Peyer's patch (tissue), 4 donors: Measurements from ENCODE around the gene PLEKHB2. TPM values are rescaled to one million over a fixed set of nuclear protein-coding genes. Genes with fewer than 3 reads are reported as not detected.

Experiments
- DNase-seq, 3 donors: peaks; one replicate each; pipeline ENCODE4 v3.0.0-alpha.2; 2017 to 2019
- H3K27ac ChIP-seq, 4 donors: fragments of 200-600 bp; sonication (generic); one replicate each; pipeline ENCODE4 v1.5.1; 2016 to 2019
- H3K27me3 ChIP-seq, 2 donors: fragments of 200-600 bp; sonication (generic); one replicate each; pipeline ENCODE4 v1.5.1; 2019
- H3K36me3 ChIP-seq, 3 donors: fragments of 200-600 bp; sonication (generic); one replicate each; pipeline ENCODE4 v1.5.1; 2016 to 2019
- H3K4me1 ChIP-seq, 4 donors: fragments of 200-600 bp; sonication (generic); one replicate each; pipeline ENCODE4 v1.5.1; 2016 to 2019
- H3K4me3 ChIP-seq, 4 donors: fragments of 200-600 bp; sonication (generic); 1 replicate in 3 of 4; 2 replicates in 1 of 4; pipeline ENCODE4 v1.5.1; 2016 to 2019; ENCODE audit warnings: mild to moderate bottlenecking in 1 of 4
- H3K9me3 ChIP-seq, 4 donors: fragments of 200-600 bp; sonication (generic); one replicate each; pipeline ENCODE4 v1.5.1; 2016 to 2019; ENCODE audit warnings: mild to moderate bottlenecking in 1 of 4
- CTCF ChIP-seq, 6 experiments: fragments of 450-650 bp in 4 of 6; fragments of 200-600 bp in 2 of 6; sonication (generic) in 1 of 6; IDR thresholded peaks; one replicate each; pipeline ENCODE4 v1.5.1; 2017 to 2019; ENCODE audit warnings: antibody characterized with exemption in 6 of 6, mild to moderate bottlenecking in 3 of 6, moderate library complexity in 1 of 6
- POLR2A ChIP-seq, 2 donors: fragments of 450-650 bp; IDR thresholded peaks; one replicate each; pipeline ENCODE4 v1.5.1; 2017; ENCODE audit warnings: antibody characterized with exemption in 2 of 2, mild to moderate bottlenecking in 2 of 2, moderate library complexity in 2 of 2
- total RNA-seq, 4 donors: library from RNA; depleted of rRNA; stranded (reverse); fragments of >200 nt; gene quantifications; one replicate each; pipeline ENCODE4 v1.1.0, GENCODE V29; 2016

The PLEKHB2 gene
- total RNA-seq, 4 donors from 2014 or later = 35.5 to 150 (median 120) TPM

- Histone ChIP-seq H3K27me3 (no peaks in the 10 kb centered on the region), H3K9me3 (no peaks in the 10 kb centered on the region), H3K27ac (no peak overlapping the region), H3K36me3 (peaks cover 0 to 81% (median 0%) of the 10 kb centered on the region in 3 donors), H3K4me1 (no peaks in the 10 kb centered on the region), H3K4me3 (no peak overlapping the region)
- TF ChIP-seq POLR2A (IDR thresholded peaks at IDR 0.05) (no peak), CTCF (IDR thresholded peaks at IDR 0.05) (no peak)
- no peak for DNase-seq
These were observed 20.1 kb downstream of the PLEKHB2 start for GRCh38 chr2:131125195-131125757.

- no peak for DNase-seq
- TF ChIP-seq CTCF (IDR thresholded peaks at IDR 0.05) (no peak), POLR2A (IDR thresholded peaks at IDR 0.05) (no peak)
- Histone ChIP-seq H3K4me3 (no peak overlapping the region), H3K27me3 (no peaks in the 10 kb centered on the region), H3K36me3 (peaks cover 0 to 85% (median 0%) of the 10 kb centered on the region in 3 donors), H3K27ac (no peak overlapping the region), H3K4me1 (no peaks in the 10 kb centered on the region), H3K9me3 (no peaks in the 10 kb centered on the region)
These were observed 21.3 kb downstream of the PLEKHB2 start for GRCh38 chr2:131126436-131126835.

GRCh38 chr2:131127076-131127475 lies 21.9 kb downstream of the PLEKHB2 start:
- H3K4me1 ChIP-seq = no peaks in the 10 kb centered on the region
- H3K4me3 ChIP-seq = no peak overlapping the region
- no peaks in the 10 kb centered on the region for H3K27me3 ChIP-seq
- no peak for DNase-seq
- H3K9me3 ChIP-seq = no peaks in the 10 kb centered on the region
- TF ChIP-seq CTCF (IDR thresholded peaks at IDR 0.05) (no peak), POLR2A (IDR thresholded peaks at IDR 0.05) (no peak)
- H3K27ac ChIP-seq = no peak overlapping the region
- H3K36me3 ChIP-seq = peaks cover 0 to 85% (median 0%) of the 10 kb centered on the region in 3 donors

- Histone ChIP-seq H3K27ac (no peak overlapping the region), H3K9me3 (no peaks in the 10 kb centered on the region), H3K4me3 (no peak overlapping the region), H3K27me3 (no peaks in the 10 kb centered on the region), H3K36me3 (peaks cover 0 to 85% (median 0%) of the 10 kb centered on the region in 3 donors), H3K4me1 (no peaks in the 10 kb centered on the region)
- TF ChIP-seq POLR2A (IDR thresholded peaks at IDR 0.05) = no peak
- DNase-seq = no peak
These were observed 22.8 kb downstream of the PLEKHB2 start for GRCh38 chr2:131127981-131128380.

DNA sequence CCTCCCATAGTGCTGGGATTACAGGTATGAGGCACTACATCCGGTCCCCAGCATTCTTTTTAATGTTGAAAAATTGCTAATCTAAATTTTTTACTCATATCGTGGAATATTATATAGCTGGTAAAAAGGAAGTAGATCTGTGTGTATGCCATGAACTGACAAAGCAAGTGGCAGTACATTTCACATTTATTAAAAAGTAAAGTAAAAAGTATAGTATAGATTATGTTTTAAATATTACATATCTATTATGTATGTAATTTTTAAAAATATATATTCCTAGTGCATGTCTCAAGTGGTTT lies 25.1 kb downstream of the PLEKHB2 start:
- no peak for DNase-seq
- TF ChIP-seq POLR2A (IDR thresholded peaks at IDR 0.05) (no peak), CTCF (IDR thresholded peaks at IDR 0.05) (no peak)
- no peaks in the 10 kb centered on the region for H3K4me1 ChIP-seq
- H3K27me3 ChIP-seq = no peaks in the 10 kb centered on the region
- no peak overlapping the region for H3K4me3 ChIP-seq
- H3K27ac ChIP-seq = no peak overlapping the region
- H3K36me3 ChIP-seq = peaks cover 0 to 82% (median 0%) of the 10 kb centered on the region in 3 donors
- H3K9me3 ChIP-seq = no peaks in the 10 kb centered on the region

DNA sequence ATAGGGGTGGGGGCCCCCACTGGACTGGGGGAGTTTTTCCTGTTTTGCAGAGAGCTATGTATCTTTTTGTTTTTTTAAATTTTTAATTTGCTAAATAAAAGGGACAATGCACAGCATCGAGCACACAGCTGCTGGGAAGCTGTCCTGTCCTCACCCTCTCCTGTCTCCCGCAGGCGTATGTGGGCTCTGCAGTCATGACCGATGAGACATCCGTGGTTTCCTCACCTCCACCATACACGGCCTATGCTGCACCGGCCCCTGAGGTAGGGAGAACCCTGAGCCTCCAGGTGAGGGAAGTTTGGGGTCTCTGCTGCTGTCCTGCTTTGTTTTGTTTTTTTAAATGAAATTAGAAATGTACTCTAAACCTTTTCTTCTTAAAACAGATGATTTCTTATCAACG lies 27.6 kb downstream of the PLEKHB2 start:
- Histone ChIP-seq H3K36me3 (peaks cover 0 to 66% (median 0%) of the 10 kb centered on the region in 3 donors), H3K4me3 (no peak overlapping the region), H3K27ac (no peak overlapping the region), H3K27me3 (no peaks in the 10 kb centered on the region), H3K9me3 (no peaks in the 10 kb centered on the region), H3K4me1 (no peaks in the 10 kb centered on the region)
- TF ChIP-seq POLR2A (IDR thresholded peaks at IDR 0.05) (no peak), CTCF (IDR thresholded peaks at IDR 0.05) (no peak)
- DNase-seq = no peak
